T-helper 17 cell (primary cell): Measurements from ENCODE around the gene OLFML2B. TPM values are rescaled to one million over a fixed set of nuclear protein-coding genes. Genes with fewer than 3 reads are reported as not detected.
A peak's percentile ranks its signal among the peaks of the same experiment; 100 is the strongest.
"Not testable (repeated sequence)": the region's sequence is repeated elsewhere in the genome, so short reads cannot be mapped to it uniquely, and the experiment has no call there.

ENCODE experiments used
- ATAC-seq: fragments of 150-1000 bp; cut with Tn5 transposase; 2 replicates; pipeline ENCODE4 v1.10.0; 2021; ENCODE audit warnings: mild to moderate bottlenecking, moderate library complexity
- DNase-seq, 3 donors: peaks; one replicate each; pipeline versions ENCODE4 v3.0.0 to v3.0.0-alpha.2; 2020 to 2021
- H3K9me3 ChIP-seq: one replicate; pipeline ENCODE4 v1.7.0; 2013; ENCODE audit warnings: low read length, mild to moderate bottlenecking; ENCODE audit not compliant: control insufficient read depth, poor library complexity, severe bottlenecking
- H3K27ac Mint-ChIP-seq: one replicate; pipeline ENCODE4 v1.8.0; 2022; ENCODE audit warnings: mild to moderate bottlenecking, moderate library complexity, mixed read lengths
- H3K27me3 Mint-ChIP-seq: one replicate; pipeline ENCODE4 v1.8.0; 2022; ENCODE audit warnings: mixed read lengths
- H3K36me3 Mint-ChIP-seq: one replicate; pipeline ENCODE4 v1.8.0; 2022; ENCODE audit warnings: low read depth, mixed read lengths
- H3K4me1 Mint-ChIP-seq: one replicate; pipeline ENCODE4 v1.8.0; 2022; ENCODE audit warnings: mild to moderate bottlenecking, mixed read lengths
- H3K4me3 Mint-ChIP-seq: one replicate; pipeline ENCODE4 v1.8.0; 2022; ENCODE audit warnings: mild to moderate bottlenecking, moderate library complexity, mixed read lengths
- total RNA-seq, 4 donors: library from RNA in 2 of 4; stranded (reverse) in 2 of 4; gene quantifications; one replicate each; pipeline ENCODE4 v1.2.3 and lab custom pipeline; 2022 to 2026

The OLFML2B gene
- total RNA-seq (not detected), total RNA-seq (lab: John Stamatoyannopoulos, UW) (0 reads per million in 2 donors)

GRCh38 chr1:162023547-162024501 lies at the start of gene OLFML2B:
OLFML2B (minus strand) TSS chr1:162023869; CDS start chr1:162023430, 439 bp downstream.
- peak within 1 kb of the TSS; percentile 54 for H3K27ac Mint-ChIP-seq
- no peaks in the 10 kb centered on the region for H3K36me3 Mint-ChIP-seq
- H3K4me3 Mint-ChIP-seq = peak within 1 kb of the TSS; percentile 97
- H3K4me1 Mint-ChIP-seq = peaks cover 14% of the 10 kb centered on the region
- H3K9me3 ChIP-seq = no peaks in the 10 kb centered on the region
- peaks cover 69% of the 10 kb centered on the region for H3K27me3 Mint-ChIP-seq
- peak in 2 of 3 donors; percentile 22 to 23 for DNase-seq
- ATAC-seq = peak; percentile 90

- Mint-ChIP-seq H3K4me3 (no peak overlapping the region), H3K36me3 (peaks cover 2% of the 10 kb centered on the region), H3K27ac (no peak overlapping the region), H3K27me3 (peaks cover 73% of the 10 kb centered on the region), H3K4me1 (peaks cover 6% of the 10 kb centered on the region)
- DNase-seq (no peak), ATAC-seq (no peak)
- no peaks in the 10 kb centered on the region for H3K9me3 ChIP-seq
Measured at GRCh38 chr1:162072740-162073139, 49.1 kb upstream of the OLFML2B start.

- no peak overlapping the region for H3K27ac Mint-ChIP-seq
- no peak for DNase-seq
- H3K27me3 Mint-ChIP-seq = peaks cover 58% of the 10 kb centered on the region
- peaks cover 6% of the 10 kb centered on the region for H3K4me1 Mint-ChIP-seq
- no peak overlapping the region for H3K4me3 Mint-ChIP-seq
- H3K9me3 ChIP-seq = no peaks in the 10 kb centered on the region
- no peaks in the 10 kb centered on the region for H3K36me3 Mint-ChIP-seq
- no peak for ATAC-seq
Measured at GRCh38 chr1:162070825-162071224, 47.2 kb upstream of the OLFML2B start.

- ATAC-seq = no peak
- H3K36me3 Mint-ChIP-seq = no peaks in the 10 kb centered on the region
- no peak for DNase-seq
- H3K27me3 Mint-ChIP-seq = peaks cover 56% of the 10 kb centered on the region
- peaks cover 6% of the 10 kb centered on the region for H3K4me1 Mint-ChIP-seq
- no peaks in the 10 kb centered on the region for H3K9me3 ChIP-seq
- peak overlapping the region; percentile 86 for H3K4me3 Mint-ChIP-seq
- no peak overlapping the region for H3K27ac Mint-ChIP-seq
Measured at GRCh38 chr1:162070094-162070748, 46.6 kb upstream of the OLFML2B start.

GRCh38 chr1:162069334-162070093 lies 45.8 kb upstream of the OLFML2B start, which contains the start of gene NOS1AP:
NOS1AP (plus strand) TSS chr1:162069691; CDS start chr1:162070178, 487 bp downstream.
- no peaks in the 10 kb centered on the region for H3K9me3 ChIP-seq
- peak within 1 kb of the TSS; percentile 86 for H3K4me3 Mint-ChIP-seq
- ATAC-seq = peak; percentile 99

GRCh38 chr1:162068301-162068700 lies 44.6 kb upstream of the OLFML2B start:
- DNase-seq (no peak), ATAC-seq (no peak)
- peak overlapping the region; percentile 86 for H3K4me3 Mint-ChIP-seq
- H3K27me3 Mint-ChIP-seq = peaks cover 58% of the 10 kb centered on the region
- H3K27ac Mint-ChIP-seq = no peak overlapping the region
- H3K4me1 Mint-ChIP-seq = peaks cover 6% of the 10 kb centered on the region
- no peaks in the 10 kb centered on the region for H3K36me3 Mint-ChIP-seq
- H3K9me3 ChIP-seq = no peaks in the 10 kb centered on the region

More at GRCh38 chr1:162069334-162070093, 45.8 kb upstream of the OLFML2B start, which contains the start of gene NOS1AP:
- Mint-ChIP-seq H3K27me3 (peaks cover 57% of the 10 kb centered on the region), H3K36me3 (no peaks in the 10 kb centered on the region), H3K27ac (no peak within 1 kb of the TSS), H3K4me1 (peaks cover 6% of the 10 kb centered on the region)
- DNase-seq = peak; percentile 66 to 69 (median 66)

GRCh38 chr1:162067466-162067865 lies 43.8 kb upstream of the OLFML2B start:
- H3K36me3 Mint-ChIP-seq = no peaks in the 10 kb centered on the region
- DNase-seq = no peak
- no peak overlapping the region for H3K4me3 Mint-ChIP-seq
- ATAC-seq = no peak
- no peak overlapping the region for H3K27ac Mint-ChIP-seq
- H3K9me3 ChIP-seq = no peaks in the 10 kb centered on the region
- H3K4me1 Mint-ChIP-seq = peaks cover 6% of the 10 kb centered on the region
- peaks cover 61% of the 10 kb centered on the region for H3K27me3 Mint-ChIP-seq

- H3K27me3 Mint-ChIP-seq = peaks cover 61% of the 10 kb centered on the region
- DNase-seq, H3K4me3 Mint-ChIP-seq, H3K27ac Mint-ChIP-seq, H3K9me3 ChIP-seq, ATAC-seq, H3K36me3 Mint-ChIP-seq, H3K4me1 Mint-ChIP-seq: not testable (repeated sequence)
Measured at GRCh38 chr1:162066836-162067235, 43.2 kb upstream of the OLFML2B start.

GRCh38 chr1:162065016-162065415 lies 41.3 kb upstream of the OLFML2B start:
- no peaks in the 10 kb centered on the region for H3K9me3 ChIP-seq
- H3K4me3 Mint-ChIP-seq = no peak overlapping the region
- H3K27ac Mint-ChIP-seq = no peak overlapping the region
- peaks cover 1% of the 10 kb centered on the region for H3K4me1 Mint-ChIP-seq
- DNase-seq (no peak), ATAC-seq (no peak)
- H3K27me3 Mint-ChIP-seq = peaks cover 63% of the 10 kb centered on the region
- H3K36me3 Mint-ChIP-seq = no peaks in the 10 kb centered on the region

- H3K9me3 ChIP-seq = no peaks in the 10 kb centered on the region
- DNase-seq = no peak
- Mint-ChIP-seq H3K27ac (no peak overlapping the region), H3K27me3 (peaks cover 62% of the 10 kb centered on the region), H3K36me3 (no peaks in the 10 kb centered on the region), H3K4me1 (no peaks in the 10 kb centered on the region), H3K4me3 (no peak overlapping the region)
- ATAC-seq = no peak
Measured at GRCh38 chr1:162062542-162063015, 38.9 kb upstream of the OLFML2B start.

- Mint-ChIP-seq H3K4me1 (peaks cover 3% of the 10 kb centered on the region), H3K4me3 (no peak overlapping the region), H3K36me3 (no peaks in the 10 kb centered on the region), H3K27me3 (peaks cover 72% of the 10 kb centered on the region), H3K27ac (no peak overlapping the region)
- H3K9me3 ChIP-seq = no peaks in the 10 kb centered on the region
- no peak for ATAC-seq
- no peak for DNase-seq
Measured at GRCh38 chr1:162060314-162060713, 36.6 kb upstream of the OLFML2B start.

- no peaks in the 10 kb centered on the region for H3K9me3 ChIP-seq
- H3K4me3 Mint-ChIP-seq = no peak overlapping the region
- H3K27me3 Mint-ChIP-seq = peaks cover 66% of the 10 kb centered on the region
- H3K36me3 Mint-ChIP-seq = no peaks in the 10 kb centered on the region
- DNase-seq (no peak), ATAC-seq (no peak)
- H3K4me1 Mint-ChIP-seq = peaks cover 3% of the 10 kb centered on the region
- H3K27ac Mint-ChIP-seq = no peak overlapping the region
Measured at GRCh38 chr1:162059721-162060120, 36.1 kb upstream of the OLFML2B start.
